ENCODE results near the gene ULK3. TPM values are rescaled to one million over a fixed set of nuclear protein-coding genes. Genes with fewer than 3 reads are reported as not detected.

The ULK3 gene
- total and polyA plus RNA-seq, 2 donors = 26.0 to 59.4 TPM

DNA sequence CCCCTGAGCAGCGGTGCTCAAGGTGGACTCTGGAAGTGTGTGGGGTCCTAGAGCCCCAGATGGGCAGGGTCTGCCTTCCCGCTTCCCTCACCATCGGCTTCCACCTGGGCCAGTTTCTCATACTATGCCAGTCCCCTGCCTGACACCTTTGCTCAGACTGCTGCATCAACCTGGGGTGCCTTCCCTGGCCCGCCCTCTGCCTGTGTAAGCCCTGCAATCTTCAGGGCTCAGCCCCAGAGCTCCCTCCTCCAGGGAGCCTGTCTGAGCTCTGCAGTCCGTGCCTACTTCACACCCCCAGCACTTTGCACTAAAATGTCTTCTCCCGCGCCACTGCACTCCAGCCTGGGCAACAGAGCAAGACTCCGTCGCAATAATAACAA is 48.0 kb downstream of the ULK3 start:
- peaks cover 0 to 5% of the 10 kb centered on the region in 2 donors for H3K9me3 ChIP-seq (ENCODE audit: control insufficient read depth in 2 of 2, insufficient read depth in 1 of 2, low read length in 1 of 2)
- 92% methylated on average over 9 of the region's 9 CpGs for WGBS
- peaks cover 24 to 46% of the 10 kb centered on the region in 2 donors for H3K36me3 ChIP-seq (ENCODE audit: control insufficient read depth in 2 of 2, insufficient read depth in 2 of 2, low read length in 1 of 2)
- peak overlapping the region in 1 of 2 donors; percentile 36 for H3K27ac ChIP-seq (ENCODE audit: low read depth in 1 of 2, low read length in 1 of 2)
- peaks cover 18 to 73% of the 10 kb centered on the region in 2 donors for H3K4me1 ChIP-seq (ENCODE audit: control insufficient read depth in 2 of 2, insufficient read depth in 2 of 2, low read length in 2 of 2)
- DNase-seq (ENCODE audit: low read depth in 6 of 9, low spot score in 9 of 9) = no peak
- H3K4me3 ChIP-seq (ENCODE audit: low read length in 2 of 2) = no peak overlapping the region
- no peaks in the 10 kb centered on the region for H3K27me3 ChIP-seq (ENCODE audit: control insufficient read depth in 2 of 2, insufficient read depth in 1 of 2, low read length in 1 of 2)

DNA sequence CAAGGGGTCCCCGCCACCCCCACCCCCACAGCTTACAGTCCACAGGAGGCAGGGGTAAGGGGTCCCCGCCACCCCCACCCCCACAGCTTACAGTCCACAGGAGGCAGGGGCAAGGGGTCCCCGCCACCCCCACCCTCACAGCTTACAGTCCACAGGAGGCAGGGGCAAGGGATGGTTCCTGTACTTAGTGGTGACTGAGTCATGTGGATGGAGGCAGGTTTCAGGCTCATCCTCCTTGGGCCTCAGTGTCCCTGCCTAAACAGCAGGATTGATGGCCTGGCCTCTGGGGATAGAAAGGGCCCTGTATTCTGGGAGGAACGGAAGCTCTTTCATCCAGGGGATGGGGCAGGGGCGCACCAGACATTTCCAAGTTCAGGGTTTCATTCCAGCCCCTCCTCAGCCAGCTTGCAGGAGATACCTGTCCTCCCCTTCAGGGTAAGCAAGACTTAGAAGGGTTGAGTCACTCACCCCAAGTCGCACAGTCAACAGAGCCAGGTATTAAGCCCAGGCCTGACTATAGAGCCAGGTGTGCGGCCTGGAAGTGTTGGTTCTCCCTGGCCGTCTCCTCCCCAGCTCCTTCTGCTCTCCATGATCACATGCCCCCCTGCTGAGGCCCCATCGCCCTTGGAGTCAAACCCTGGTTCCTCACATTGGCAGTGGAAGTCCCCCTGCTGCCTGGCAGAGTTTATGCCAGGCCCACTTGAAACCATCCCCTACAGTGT is 48.5 kb downstream of the ULK3 start:
- Histone ChIP-seq H3K4me1 (ENCODE audit: control insufficient read depth in 2 of 2, insufficient read depth in 2 of 2, low read length in 2 of 2) (peaks cover 23 to 73% of the 10 kb centered on the region in 2 donors), H3K27me3 (ENCODE audit: control insufficient read depth in 2 of 2, insufficient read depth in 1 of 2, low read length in 1 of 2) (no peaks in the 10 kb centered on the region), H3K9me3 (ENCODE audit: control insufficient read depth in 2 of 2, insufficient read depth in 1 of 2, low read length in 1 of 2) (peaks cover 0 to 5% of the 10 kb centered on the region in 2 donors), H3K36me3 (ENCODE audit: control insufficient read depth in 2 of 2, insufficient read depth in 2 of 2, low read length in 1 of 2) (peaks cover 19 to 44% of the 10 kb centered on the region in 2 donors), H3K4me3 (ENCODE audit: low read length in 2 of 2) (no peak overlapping the region), H3K27ac (ENCODE audit: low read depth in 1 of 2, low read length in 1 of 2) (peak overlapping the region in 1 of 2 donors; percentile 36)
- 96% methylated on average over 7 of the region's 9 CpGs for WGBS
- no peak for DNase-seq (ENCODE audit: low read depth in 6 of 9, low spot score in 9 of 9)

DNA sequence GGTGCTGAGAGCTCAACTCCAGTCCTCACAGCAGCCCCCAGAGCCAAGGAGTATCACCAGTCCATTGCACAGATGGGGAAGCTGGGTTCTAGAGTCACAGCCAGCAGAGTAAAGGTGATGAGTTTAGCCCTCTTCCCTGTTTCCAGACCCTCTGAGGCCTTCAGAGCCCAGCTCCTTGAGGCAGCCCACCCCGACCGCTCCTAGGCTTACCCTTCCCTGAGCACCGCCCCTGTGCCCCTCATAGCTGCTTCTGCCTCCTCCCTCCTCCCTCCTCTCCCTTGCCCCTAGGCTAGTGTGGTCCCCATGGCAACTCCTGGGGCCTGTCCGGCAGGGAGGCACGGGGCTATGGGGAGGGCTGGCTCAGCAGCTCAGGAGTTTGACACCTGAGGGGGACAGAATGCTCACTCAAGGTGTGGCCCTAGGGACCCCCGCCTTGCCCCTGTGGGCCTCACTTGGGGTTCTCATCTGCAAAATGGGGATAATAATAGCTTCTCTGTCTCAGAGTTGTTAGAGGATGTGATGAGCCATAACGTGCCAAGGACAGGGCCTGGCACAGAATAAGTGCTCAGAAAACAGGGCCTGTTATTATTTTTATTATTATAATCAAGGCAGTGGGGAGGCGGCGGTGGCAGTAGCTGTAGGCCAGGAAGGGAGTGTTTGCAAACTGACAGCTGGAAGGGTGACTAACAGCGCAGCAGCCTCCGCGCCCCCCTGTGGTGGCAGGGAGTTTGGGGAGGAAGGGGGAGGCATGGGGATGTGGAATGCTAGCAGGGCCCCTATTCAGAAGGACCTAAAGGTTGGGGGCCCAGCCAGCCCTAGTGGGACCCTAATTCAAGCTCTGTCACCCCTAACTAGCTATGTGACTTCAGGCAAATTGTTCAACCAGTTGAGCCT is 49.6 kb downstream of the ULK3 start:
- Histone ChIP-seq H3K4me3 (ENCODE audit: low read length in 2 of 2) (no peak overlapping the region), H3K4me1 (ENCODE audit: control insufficient read depth in 2 of 2, insufficient read depth in 2 of 2, low read length in 2 of 2) (peaks cover 34 to 73% of the 10 kb centered on the region in 2 donors), H3K36me3 (ENCODE audit: control insufficient read depth in 2 of 2, insufficient read depth in 2 of 2, low read length in 1 of 2) (peaks cover 9 to 35% of the 10 kb centered on the region in 2 donors), H3K27me3 (ENCODE audit: control insufficient read depth in 2 of 2, insufficient read depth in 1 of 2, low read length in 1 of 2) (no peaks in the 10 kb centered on the region), H3K9me3 (ENCODE audit: control insufficient read depth in 2 of 2, insufficient read depth in 1 of 2, low read length in 1 of 2) (peaks cover 0 to 5% of the 10 kb centered on the region in 2 donors), H3K27ac (ENCODE audit: low read depth in 1 of 2, low read length in 1 of 2) (peak overlapping the region in 1 of 2 donors; percentile 67)
- peak in 1 of 9 donors; percentile 39 for DNase-seq (ENCODE audit: low read depth in 6 of 9, low spot score in 9 of 9)
- 82% methylated on average over 12 of the region's 12 CpGs for WGBS

DNA sequence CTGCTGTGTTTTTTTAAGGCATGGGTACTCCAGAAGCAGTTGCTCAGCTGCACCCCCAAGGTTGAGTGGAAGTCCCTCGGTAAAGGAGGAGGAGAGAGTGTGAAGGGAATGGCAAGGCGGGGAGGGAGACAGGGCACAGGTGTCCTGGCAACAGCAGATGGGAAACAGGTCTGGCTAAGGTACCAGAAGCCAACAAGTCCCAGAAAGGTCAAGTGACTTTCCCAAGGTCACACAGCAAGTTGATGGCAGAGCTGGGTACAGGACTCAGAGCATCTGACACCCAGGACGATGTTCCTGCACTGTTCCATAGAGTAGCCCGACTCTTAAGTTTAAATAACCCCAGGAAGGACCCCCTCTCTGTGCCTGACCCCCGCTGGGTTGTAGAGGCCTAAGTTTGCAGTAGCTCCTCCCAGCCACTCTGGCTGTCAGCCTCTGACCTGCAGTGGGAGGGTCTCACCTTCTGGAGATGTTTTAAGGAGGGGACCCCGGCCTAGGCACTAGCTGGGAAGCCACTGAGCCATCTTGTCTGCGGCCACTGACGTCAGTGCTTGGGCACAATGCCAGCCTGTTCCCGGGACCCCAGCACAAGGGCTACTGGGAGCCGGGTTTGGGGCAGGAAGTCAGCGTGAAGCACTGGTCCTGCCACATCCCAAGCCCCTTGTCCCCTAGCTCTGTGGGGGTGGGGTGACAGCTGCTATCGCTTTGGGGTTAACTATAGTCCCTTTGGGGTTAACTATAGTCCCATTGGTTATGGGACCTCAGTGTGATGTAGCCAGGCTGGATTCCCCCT is 50.5 kb downstream of the ULK3 start:
- no peak for DNase-seq (ENCODE audit: low read depth in 6 of 9, low spot score in 9 of 9)
- WGBS = 78% methylated on average over 12 of the region's 12 CpGs
- Histone ChIP-seq H3K9me3 (ENCODE audit: control insufficient read depth in 2 of 2, insufficient read depth in 1 of 2, low read length in 1 of 2) (peaks cover 0 to 9% of the 10 kb centered on the region in 2 donors), H3K4me3 (ENCODE audit: low read length in 2 of 2) (no peak overlapping the region), H3K27ac (ENCODE audit: low read depth in 1 of 2, low read length in 1 of 2) (no peak overlapping the region), H3K4me1 (ENCODE audit: control insufficient read depth in 2 of 2, insufficient read depth in 2 of 2, low read length in 2 of 2) (peaks cover 38 to 73% of the 10 kb centered on the region in 2 donors), H3K36me3 (ENCODE audit: control insufficient read depth in 2 of 2, insufficient read depth in 2 of 2, low read length in 1 of 2) (peaks cover 7 to 35% of the 10 kb centered on the region in 2 donors), H3K27me3 (ENCODE audit: control insufficient read depth in 2 of 2, insufficient read depth in 1 of 2, low read length in 1 of 2) (no peaks in the 10 kb centered on the region)

DNA sequence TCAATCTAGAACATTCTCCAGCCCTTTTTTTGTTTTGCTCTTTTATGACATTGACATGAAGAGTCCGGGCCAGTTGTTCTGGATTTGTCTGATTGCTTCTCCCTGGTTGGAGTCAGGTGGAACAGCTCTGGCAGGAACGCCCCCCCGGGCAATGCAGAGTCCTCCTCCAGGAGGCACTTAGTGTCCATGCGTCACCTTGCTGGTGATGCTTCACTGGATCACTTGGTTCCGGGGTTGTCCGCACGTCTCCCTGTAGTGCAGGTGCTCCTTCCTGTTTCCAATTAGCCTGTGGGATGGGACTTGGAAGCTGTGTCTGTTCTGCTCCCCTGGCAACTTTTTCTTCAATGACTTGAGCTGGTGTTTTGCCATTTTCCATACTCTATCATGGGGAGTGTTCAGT is 51.3 kb downstream of the ULK3 start:
- no peak overlapping the region for H3K4me3 ChIP-seq (ENCODE audit: low read length in 2 of 2)
- peaks cover 45 to 80% of the 10 kb centered on the region in 2 donors for H3K4me1 ChIP-seq (ENCODE audit: control insufficient read depth in 2 of 2, insufficient read depth in 2 of 2, low read length in 2 of 2)
- peaks cover 7 to 40% of the 10 kb centered on the region in 2 donors for H3K36me3 ChIP-seq (ENCODE audit: control insufficient read depth in 2 of 2, insufficient read depth in 2 of 2, low read length in 1 of 2)
- H3K27me3 ChIP-seq (ENCODE audit: control insufficient read depth in 2 of 2, insufficient read depth in 1 of 2, low read length in 1 of 2) = no peaks in the 10 kb centered on the region
- no peak for DNase-seq (ENCODE audit: low read depth in 6 of 9, low spot score in 9 of 9)
- peaks cover 0 to 9% of the 10 kb centered on the region in 2 donors for H3K9me3 ChIP-seq (ENCODE audit: control insufficient read depth in 2 of 2, insufficient read depth in 1 of 2, low read length in 1 of 2)
- WGBS = 91% methylated on average over 7 of the region's 7 CpGs
- no peak overlapping the region for H3K27ac ChIP-seq (ENCODE audit: low read depth in 1 of 2, low read length in 1 of 2)

DNA sequence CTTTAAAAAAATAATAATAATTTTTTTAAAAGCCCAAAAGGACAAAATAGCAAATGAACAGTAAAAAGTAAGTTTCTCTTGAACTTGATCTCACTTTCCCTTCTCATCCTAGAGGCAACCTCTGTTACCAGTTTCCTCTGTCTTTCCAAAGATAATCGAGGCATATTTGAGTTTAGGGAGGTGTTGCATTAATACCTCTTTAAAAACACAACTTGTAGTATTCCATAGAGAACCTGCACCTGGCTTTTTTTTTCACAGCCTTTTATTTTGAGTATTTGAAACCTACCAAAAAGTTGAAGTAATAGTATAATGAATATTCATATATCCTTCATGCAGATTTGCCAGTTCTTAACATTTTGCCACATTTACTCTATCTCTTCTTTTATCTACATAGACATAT is 51.9 kb downstream of the ULK3 start:
- peaks cover 0 to 9% of the 10 kb centered on the region in 2 donors for H3K9me3 ChIP-seq (ENCODE audit: control insufficient read depth in 2 of 2, insufficient read depth in 1 of 2, low read length in 1 of 2)
- no peaks in the 10 kb centered on the region for H3K27me3 ChIP-seq (ENCODE audit: control insufficient read depth in 2 of 2, insufficient read depth in 1 of 2, low read length in 1 of 2)
- DNase-seq (ENCODE audit: low read depth in 6 of 9, low spot score in 9 of 9) = no peak
- H3K36me3 ChIP-seq (ENCODE audit: control insufficient read depth in 2 of 2, insufficient read depth in 2 of 2, low read length in 1 of 2) = peaks cover 7 to 47% of the 10 kb centered on the region in 2 donors
- peaks cover 52 to 86% of the 10 kb centered on the region in 2 donors for H3K4me1 ChIP-seq (ENCODE audit: control insufficient read depth in 2 of 2, insufficient read depth in 2 of 2, low read length in 2 of 2)
- no peak overlapping the region for H3K4me3 ChIP-seq (ENCODE audit: low read length in 2 of 2)
- 32% methylated on average over 1 of the region's 1 CpG for WGBS
- H3K27ac ChIP-seq (ENCODE audit: low read depth in 1 of 2, low read length in 1 of 2) = no peak overlapping the region

DNA sequence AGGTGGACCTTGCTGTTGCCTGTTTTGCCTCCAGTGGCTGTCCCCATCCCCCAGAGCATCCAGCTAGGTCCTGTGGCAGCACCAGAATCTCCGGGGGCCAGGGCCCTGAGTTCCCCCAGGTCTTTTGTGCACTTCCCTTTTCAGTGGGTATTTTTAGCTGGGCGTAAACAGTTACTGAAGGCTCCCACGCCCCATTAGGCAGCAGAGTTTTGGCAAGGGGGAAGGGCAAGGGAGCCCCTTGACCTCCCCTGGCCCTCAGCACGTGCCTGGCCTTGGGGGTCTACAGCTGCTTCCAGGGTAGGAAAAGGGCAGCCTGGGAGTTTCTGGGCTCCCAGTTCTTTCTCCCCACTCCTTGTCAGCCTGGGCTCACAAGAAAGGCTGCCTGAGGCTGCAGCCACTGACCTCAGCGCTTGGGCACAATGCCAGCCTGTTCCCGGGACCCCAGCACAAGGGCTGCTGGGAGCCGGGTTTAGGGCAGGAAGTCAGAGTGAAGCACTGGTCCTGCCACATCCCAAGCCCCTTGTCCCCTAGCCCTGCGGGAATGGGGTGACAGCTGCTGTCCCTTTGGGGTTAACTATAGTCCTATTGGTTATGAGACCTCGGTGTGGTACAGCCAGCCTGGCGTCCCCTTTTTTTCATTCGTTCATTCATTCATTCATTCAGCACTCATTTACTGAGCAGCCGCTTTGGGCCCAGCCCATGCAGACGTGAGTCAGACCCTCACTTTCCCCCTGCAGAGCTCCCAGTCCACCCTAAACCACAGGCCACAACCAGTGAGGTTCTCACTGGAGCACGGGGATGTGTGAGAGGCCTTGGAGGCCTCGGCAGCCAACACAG is 52.7 kb downstream of the ULK3 start:
- Histone ChIP-seq H3K36me3 (ENCODE audit: control insufficient read depth in 2 of 2, insufficient read depth in 2 of 2, low read length in 1 of 2) (peaks cover 10 to 50% of the 10 kb centered on the region in 2 donors), H3K4me3 (ENCODE audit: low read length in 2 of 2) (peak overlapping the region; percentile 51 to 98), H3K4me1 (ENCODE audit: control insufficient read depth in 2 of 2, insufficient read depth in 2 of 2, low read length in 2 of 2) (peaks cover 59 to 91% of the 10 kb centered on the region in 2 donors), H3K27me3 (ENCODE audit: control insufficient read depth in 2 of 2, insufficient read depth in 1 of 2, low read length in 1 of 2) (no peaks in the 10 kb centered on the region), H3K27ac (ENCODE audit: low read depth in 1 of 2, low read length in 1 of 2) (peak overlapping the region; percentile 85 to 99), H3K9me3 (ENCODE audit: control insufficient read depth in 2 of 2, insufficient read depth in 1 of 2, low read length in 1 of 2) (peaks cover 0 to 9% of the 10 kb centered on the region in 2 donors)
- DNase-seq (ENCODE audit: low read depth in 6 of 9, low spot score in 9 of 9) = peak in 1 of 9 donors; percentile 38
- WGBS = 15% methylated on average over 15 of the region's 15 CpGs

DNA sequence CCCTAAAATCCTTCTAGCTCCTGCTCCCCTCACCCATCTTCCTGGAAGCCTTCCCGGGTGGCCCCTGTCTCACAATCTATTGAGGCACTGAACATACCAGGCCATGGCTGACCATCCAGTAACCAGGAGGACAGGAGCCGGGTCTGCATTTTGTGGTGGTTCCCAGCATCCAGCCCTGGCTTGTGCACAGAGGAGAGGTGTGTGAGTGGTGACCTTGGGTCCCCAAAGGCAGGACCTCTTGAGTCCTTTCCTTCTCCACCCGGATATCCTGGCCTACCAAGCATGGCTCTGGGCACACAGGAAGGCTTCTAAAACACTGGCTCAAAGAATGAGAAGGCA is 53.2 kb downstream of the ULK3 start:
- no peak for DNase-seq (ENCODE audit: low read depth in 6 of 9, low spot score in 9 of 9)
- Histone ChIP-seq H3K36me3 (ENCODE audit: control insufficient read depth in 2 of 2, insufficient read depth in 2 of 2, low read length in 1 of 2) (peaks cover 9 to 54% of the 10 kb centered on the region in 2 donors), H3K27ac (ENCODE audit: low read depth in 1 of 2, low read length in 1 of 2) (peak overlapping the region; percentile 85 to 99), H3K4me1 (ENCODE audit: control insufficient read depth in 2 of 2, insufficient read depth in 2 of 2, low read length in 2 of 2) (peaks cover 65 to 92% of the 10 kb centered on the region in 2 donors), H3K27me3 (ENCODE audit: control insufficient read depth in 2 of 2, insufficient read depth in 1 of 2, low read length in 1 of 2) (no peaks in the 10 kb centered on the region), H3K9me3 (ENCODE audit: control insufficient read depth in 2 of 2, insufficient read depth in 1 of 2, low read length in 1 of 2) (peaks cover 0 to 9% of the 10 kb centered on the region in 2 donors), H3K4me3 (ENCODE audit: low read length in 2 of 2) (peak overlapping the region; percentile 51 to 98)
- 28% methylated on average over 3 of the region's 3 CpGs for WGBS

All from thymus (tissue), 11 donors.